ENCODE results near the gene TBC1D24. TPM values are rescaled to one million over a fixed set of nuclear protein-coding genes. Genes with fewer than 3 reads are reported as not detected.
A peak's percentile ranks its signal among the peaks of the same experiment; 100 is the strongest.

TBC1D24 gene
- total RNA-seq, 1 experiment from 2014 or later = 24.6 TPM

DNA sequence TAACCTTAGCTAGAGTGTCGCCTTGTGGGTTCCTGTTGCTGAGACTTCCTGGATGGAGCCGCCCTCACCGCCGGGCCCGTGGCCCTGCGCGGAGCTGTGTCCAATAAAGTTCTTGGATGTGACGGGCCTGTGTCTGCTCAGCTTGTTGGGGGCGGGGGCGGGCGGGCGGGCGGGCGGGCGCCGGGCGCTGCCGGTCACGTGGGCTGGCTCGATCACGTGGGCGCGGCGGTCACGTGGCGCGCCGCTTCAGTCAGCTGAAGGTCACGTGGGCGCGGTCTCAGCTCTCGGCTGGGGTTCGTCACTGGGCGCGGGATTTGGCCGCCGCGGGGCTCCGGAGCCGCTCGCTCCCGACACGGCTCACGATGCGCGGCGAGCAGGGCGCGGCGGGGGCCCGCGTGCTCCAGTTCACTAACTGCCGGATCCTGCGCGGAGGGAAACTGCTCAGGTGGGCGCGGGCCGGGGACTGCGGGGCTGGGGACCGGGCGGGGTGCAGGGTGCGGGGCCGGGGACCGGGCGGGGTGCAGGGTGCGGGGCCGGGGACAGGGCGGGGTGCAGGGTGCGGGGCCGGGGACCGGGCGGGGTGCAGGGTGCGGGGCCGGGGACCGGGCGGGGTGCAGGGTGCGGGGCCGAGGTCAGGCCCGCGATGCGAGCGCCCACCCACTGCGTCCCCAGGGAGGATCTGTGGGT, 45.3 kb downstream of the TBC1D24 start, which contains the start of gene AMDHD2:
AMDHD2 (plus strand) TSS at position 275 of the 687 bp plus-strand sequence; CDS start at position 363, 88 bp downstream.
- H2AFZ ChIP-seq (ENCODE audit: low read depth, low read length, poor library complexity, severe bottlenecking) = no peak within 1 kb of the TSS
- ChIA-PET POLR2A (interaction anchor here (0.6 to 1.8 kb wide), 3 partner anchors 12 to 251 kb away, joined by 3 to 6 read pairs (median 4); partner anchors contain the start of gene PDPK1), RAD21 (ENCODE audit: low non-redundant PET in 1 of 2, low total read pairs in 2 of 2, uncharacterized antibody in 2 of 2, unreplicated experiment in 2 of 2) (no interaction called here), CTCF (no interaction called here)
- peak within 1 kb of the TSS; percentile 94 for H3K9ac ChIP-seq (ENCODE audit: low read length)
- peak within 1 kb of the TSS; percentile 99 for H3K4me2 ChIP-seq (ENCODE audit: low read length)
- peak within 1 kb of the TSS; percentile 77 to 89 for H3K4me3 ChIP-seq (replicated peaks in 1 of 2; ENCODE audit: low read depth in 1 of 2, low read length in 2 of 2)
- no peaks in the 10 kb centered on the region for H3K27me3 ChIP-seq (ENCODE audit: insufficient read depth, low read length)
- peaks cover 16 to 43% of the 10 kb centered on the region in 2 experiments for H3K4me1 ChIP-seq (ENCODE audit: control insufficient read depth in 1 of 2, insufficient read depth in 2 of 2, low read length in 2 of 2)
- H4K20me1 ChIP-seq (ENCODE audit: insufficient read depth) = peaks cover 5% of the 10 kb centered on the region; the same call in 1 of the 2 replicates
- DNase-seq (ENCODE audit: low read depth, low spot score) = peak; percentile 69
- peaks cover 73% of the 10 kb centered on the region for H3K79me2 ChIP-seq (ENCODE audit: insufficient read depth, low read length)
- no peaks in the 10 kb centered on the region for H3K9me3 ChIP-seq (ENCODE audit: control insufficient read depth in 1 of 2, insufficient read depth in 1 of 2, low read depth in 1 of 2, low read length in 2 of 2)
- H3K36me3 ChIP-seq (ENCODE audit: control insufficient read depth in 1 of 2, insufficient read depth in 2 of 2, low read length in 2 of 2) = peaks cover 9 to 18% of the 10 kb centered on the region in 2 experiments; a peak in 2 of 4 replicates
- BruUV-seq (replicated peaks) = no TSS peak
- H3K27ac ChIP-seq (ENCODE audit: low read depth, low read length) = peak within 1 kb of the TSS; percentile 57
- intact Hi-C loops (cut with micrococcal nuclease) = no loop called here
- no peaks in the 10 kb centered on the region for H3K9me2 ChIP-seq (ENCODE audit: insufficient read depth)
- TF ChIP-seq, protein P1, sequence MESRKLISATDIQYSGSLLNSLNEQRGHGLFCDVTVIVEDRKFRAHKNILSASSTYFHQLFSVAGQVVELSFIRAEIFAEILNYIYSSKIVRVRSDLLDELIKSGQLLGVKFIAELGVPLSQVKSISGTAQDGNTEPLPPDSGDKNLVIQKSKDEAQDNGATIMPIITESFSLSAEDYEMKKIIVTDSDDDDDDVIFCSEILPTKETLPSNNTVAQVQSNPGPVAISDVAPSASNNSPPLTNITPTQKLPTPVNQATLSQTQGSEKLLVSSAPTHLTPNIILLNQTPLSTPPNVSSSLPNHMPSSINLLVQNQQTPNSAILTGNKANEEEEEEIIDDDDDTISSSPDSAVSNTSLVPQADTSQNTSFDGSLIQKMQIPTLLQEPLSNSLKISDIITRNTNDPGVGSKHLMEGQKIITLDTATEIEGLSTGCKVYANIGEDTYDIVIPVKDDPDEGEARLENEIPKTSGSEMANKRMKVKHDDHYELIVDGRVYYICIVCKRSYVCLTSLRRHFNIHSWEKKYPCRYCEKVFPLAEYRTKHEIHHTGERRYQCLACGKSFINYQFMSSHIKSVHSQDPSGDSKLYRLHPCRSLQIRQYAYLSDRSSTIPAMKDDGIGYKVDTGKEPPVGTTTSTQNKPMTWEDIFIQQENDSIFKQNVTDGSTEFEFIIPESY (IDR thresholded peaks at IDR 0.05; ENCODE audit: extremely low read depth, insufficient replicate concordance, low read length) = peak; percentile 84
- TF ChIP-seq, protein P2, sequence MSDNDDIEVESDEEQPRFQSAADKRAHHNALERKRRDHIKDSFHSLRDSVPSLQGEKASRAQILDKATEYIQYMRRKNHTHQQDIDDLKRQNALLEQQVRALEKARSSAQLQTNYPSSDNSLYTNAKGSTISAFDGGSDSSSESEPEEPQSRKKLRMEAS (IDR thresholded peaks at IDR 0.05) = peak; percentile 94
- TF ChIP-seq, protein P3, sequence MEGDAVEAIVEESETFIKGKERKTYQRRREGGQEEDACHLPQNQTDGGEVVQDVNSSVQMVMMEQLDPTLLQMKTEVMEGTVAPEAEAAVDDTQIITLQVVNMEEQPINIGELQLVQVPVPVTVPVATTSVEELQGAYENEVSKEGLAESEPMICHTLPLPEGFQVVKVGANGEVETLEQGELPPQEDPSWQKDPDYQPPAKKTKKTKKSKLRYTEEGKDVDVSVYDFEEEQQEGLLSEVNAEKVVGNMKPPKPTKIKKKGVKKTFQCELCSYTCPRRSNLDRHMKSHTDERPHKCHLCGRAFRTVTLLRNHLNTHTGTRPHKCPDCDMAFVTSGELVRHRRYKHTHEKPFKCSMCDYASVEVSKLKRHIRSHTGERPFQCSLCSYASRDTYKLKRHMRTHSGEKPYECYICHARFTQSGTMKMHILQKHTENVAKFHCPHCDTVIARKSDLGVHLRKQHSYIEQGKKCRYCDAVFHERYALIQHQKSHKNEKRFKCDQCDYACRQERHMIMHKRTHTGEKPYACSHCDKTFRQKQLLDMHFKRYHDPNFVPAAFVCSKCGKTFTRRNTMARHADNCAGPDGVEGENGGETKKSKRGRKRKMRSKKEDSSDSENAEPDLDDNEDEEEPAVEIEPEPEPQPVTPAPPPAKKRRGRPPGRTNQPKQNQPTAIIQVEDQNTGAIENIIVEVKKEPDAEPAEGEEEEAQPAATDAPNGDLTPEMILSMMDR (IDR thresholded peaks at IDR 0.05 in 2 of 3, conservative IDR thresholded peaks at IDR 0.05 in 1 of 3; ENCODE audit: borderline replicate concordance in 1 of 3, insufficient read depth in 1 of 3, low read depth in 2 of 3, low read length in 2 of 3) = no peak
- TF ChIP-seq YY1 (IDR thresholded peaks at IDR 0.05; ENCODE audit: extremely low read depth, insufficient replicate concordance, low read depth, low read length) (peak; percentile 37), SP1 (IDR thresholded peaks at IDR 0.05; ENCODE audit: low read depth) (peak; percentile 49; the same call in 1 of the 2 replicates), EZH2phosphoT487 (IDR thresholded peaks at IDR 0.05; ENCODE audit: borderline replicate concordance) (no peak), SIN3A (IDR thresholded peaks at IDR 0.05; ENCODE audit: low read depth) (peak; percentile 93), JUND (IDR thresholded peaks at IDR 0.05) (peak; percentile 72), RAD21 (IDR thresholded peaks at IDR 0.05; ENCODE audit: low read depth) (no peak), POLR2AphosphoS5 (IDR thresholded peaks at IDR 0.05; ENCODE audit: low read depth, low read length) (peak; percentile 82), CEBPB (IDR thresholded peaks at IDR 0.05; ENCODE audit: low read depth) (no peak)
- TF ChIP-seq, protein P4, sequence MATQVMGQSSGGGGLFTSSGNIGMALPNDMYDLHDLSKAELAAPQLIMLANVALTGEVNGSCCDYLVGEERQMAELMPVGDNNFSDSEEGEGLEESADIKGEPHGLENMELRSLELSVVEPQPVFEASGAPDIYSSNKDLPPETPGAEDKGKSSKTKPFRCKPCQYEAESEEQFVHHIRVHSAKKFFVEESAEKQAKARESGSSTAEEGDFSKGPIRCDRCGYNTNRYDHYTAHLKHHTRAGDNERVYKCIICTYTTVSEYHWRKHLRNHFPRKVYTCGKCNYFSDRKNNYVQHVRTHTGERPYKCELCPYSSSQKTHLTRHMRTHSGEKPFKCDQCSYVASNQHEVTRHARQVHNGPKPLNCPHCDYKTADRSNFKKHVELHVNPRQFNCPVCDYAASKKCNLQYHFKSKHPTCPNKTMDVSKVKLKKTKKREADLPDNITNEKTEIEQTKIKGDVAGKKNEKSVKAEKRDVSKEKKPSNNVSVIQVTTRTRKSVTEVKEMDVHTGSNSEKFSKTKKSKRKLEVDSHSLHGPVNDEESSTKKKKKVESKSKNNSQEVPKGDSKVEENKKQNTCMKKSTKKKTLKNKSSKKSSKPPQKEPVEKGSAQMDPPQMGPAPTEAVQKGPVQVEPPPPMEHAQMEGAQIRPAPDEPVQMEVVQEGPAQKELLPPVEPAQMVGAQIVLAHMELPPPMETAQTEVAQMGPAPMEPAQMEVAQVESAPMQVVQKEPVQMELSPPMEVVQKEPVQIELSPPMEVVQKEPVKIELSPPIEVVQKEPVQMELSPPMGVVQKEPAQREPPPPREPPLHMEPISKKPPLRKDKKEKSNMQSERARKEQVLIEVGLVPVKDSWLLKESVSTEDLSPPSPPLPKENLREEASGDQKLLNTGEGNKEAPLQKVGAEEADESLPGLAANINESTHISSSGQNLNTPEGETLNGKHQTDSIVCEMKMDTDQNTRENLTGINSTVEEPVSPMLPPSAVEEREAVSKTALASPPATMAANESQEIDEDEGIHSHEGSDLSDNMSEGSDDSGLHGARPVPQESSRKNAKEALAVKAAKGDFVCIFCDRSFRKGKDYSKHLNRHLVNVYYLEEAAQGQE (IDR thresholded peaks at IDR 0.05; ENCODE audit: low read depth) = no peak
- TF ChIP-seq, protein P5, sequence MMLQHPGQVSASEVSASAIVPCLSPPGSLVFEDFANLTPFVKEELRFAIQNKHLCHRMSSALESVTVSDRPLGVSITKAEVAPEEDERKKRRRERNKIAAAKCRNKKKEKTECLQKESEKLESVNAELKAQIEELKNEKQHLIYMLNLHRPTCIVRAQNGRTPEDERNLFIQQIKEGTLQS (IDR thresholded peaks at IDR 0.05) = no peak; the same call in 1 of the 2 replicates
- peak; percentile 71 for ATAC-seq
